Measurements from ENCODE around the gene SPRR2B. TPM values are rescaled to one million over a fixed set of nuclear protein-coding genes. Genes with fewer than 3 reads are reported as not detected.
"Not testable (repeated sequence)": the region's sequence is repeated elsewhere in the genome, so short reads cannot be mapped to it uniquely, and the experiment has no call there.

The SPRR2B gene
- not detected in 2 replicates for total RNA-seq (2014; rRNA removed; shearing (Covaris generic))
- polyA plus RNA-seq (2015; cell fraction: cytosol; rRNA removed) = not detected in 2 replicates
- polyA plus RNA-seq (2015; cell fraction: nucleus; rRNA removed) = not detected in 2 replicates

DNA sequence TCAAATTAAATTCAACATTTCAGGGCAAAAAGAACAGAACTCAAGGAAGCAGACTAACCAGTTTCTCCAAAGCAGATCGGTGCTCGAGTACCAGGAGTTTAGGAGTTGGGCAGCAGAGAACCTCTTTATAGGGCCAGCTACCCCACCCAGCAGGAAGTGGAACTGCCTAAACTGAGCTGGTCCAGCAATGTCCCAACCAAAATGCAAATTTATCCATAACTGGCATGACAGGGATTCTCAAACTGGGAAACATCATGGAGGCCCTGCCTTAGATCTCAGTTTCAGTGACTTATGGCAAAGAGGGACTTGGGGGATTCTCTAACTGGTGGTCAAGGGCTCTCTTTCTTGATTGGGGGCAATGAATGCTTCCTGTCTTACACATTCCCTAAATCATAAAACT lies at the start of gene SPRR2B:
TSS of gene SPRR2B (minus strand) at position 101 of the 400 bp plus-strand sequence. CDS start 772 bp downstream, outside the sequence.
- in situ Hi-C loops (cut with HindIII; ENCODE audit: low pct_unique_long_range_greater_than_20kb, low sequenced_read_pairs) = no loop called here
- no peak for DNase-seq (ENCODE audit: low read depth, low spot score)

- in situ Hi-C loops (cut with HindIII; ENCODE audit: low pct_unique_long_range_greater_than_20kb, low sequenced_read_pairs) = no loop called here
- no peak for DNase-seq (ENCODE audit: low read depth, low spot score)
Measured at GRCh38 chr1:153120945-153121344, 49.5 kb upstream of the SPRR2B start.

DNA sequence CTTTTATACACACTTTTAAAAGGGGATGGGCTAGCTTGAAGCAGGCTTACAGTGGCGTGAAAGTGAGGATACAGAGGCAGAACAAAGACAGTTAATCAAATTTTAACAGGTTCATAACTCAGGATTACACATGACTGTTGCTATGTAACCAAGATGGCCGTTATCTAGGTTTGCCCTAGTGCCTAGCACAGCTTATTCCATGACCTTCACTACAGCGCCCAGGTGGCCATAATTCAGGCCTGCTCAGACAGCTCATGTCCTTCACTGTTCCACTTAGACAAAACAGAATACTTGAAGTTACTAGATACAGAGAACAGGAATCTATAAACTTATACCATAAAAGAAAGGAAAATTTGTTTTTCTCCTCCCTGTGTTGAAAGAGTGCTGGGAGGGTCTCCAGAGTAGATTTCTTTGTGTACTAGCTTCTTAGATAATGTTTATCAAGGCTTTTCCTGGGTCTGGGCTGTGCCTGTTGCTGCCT lies 48.1 kb upstream of the SPRR2B start:
- peak; percentile 52 for DNase-seq (ENCODE audit: low read depth, low spot score)
- in situ Hi-C loops (cut with HindIII; ENCODE audit: low pct_unique_long_range_greater_than_20kb, low sequenced_read_pairs) = no loop called here

DNA sequence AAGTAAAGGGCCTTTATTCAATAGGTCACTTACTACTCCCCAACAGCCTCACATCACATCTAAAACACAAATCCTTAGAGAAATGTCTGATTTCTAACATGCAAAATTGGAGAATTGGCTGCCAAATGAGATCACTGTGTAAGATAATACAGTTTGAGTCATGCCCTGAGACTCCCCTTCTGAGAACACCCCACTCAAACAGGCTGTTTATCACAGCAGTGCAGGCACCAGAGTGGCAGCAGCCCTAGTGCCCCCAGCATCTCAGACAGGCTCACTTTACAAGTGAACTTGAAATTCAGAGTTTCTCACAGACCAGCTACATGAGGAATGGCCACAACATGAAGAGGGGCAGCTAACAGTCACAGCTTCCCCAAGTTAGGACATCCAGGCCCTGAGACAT lies 43.9 kb upstream of the SPRR2B start:
- DNase-seq (ENCODE audit: low read depth, low spot score); in situ Hi-C loops (cut with HindIII; ENCODE audit: low pct_unique_long_range_greater_than_20kb, low sequenced_read_pairs): not testable (repeated sequence)

DNA sequence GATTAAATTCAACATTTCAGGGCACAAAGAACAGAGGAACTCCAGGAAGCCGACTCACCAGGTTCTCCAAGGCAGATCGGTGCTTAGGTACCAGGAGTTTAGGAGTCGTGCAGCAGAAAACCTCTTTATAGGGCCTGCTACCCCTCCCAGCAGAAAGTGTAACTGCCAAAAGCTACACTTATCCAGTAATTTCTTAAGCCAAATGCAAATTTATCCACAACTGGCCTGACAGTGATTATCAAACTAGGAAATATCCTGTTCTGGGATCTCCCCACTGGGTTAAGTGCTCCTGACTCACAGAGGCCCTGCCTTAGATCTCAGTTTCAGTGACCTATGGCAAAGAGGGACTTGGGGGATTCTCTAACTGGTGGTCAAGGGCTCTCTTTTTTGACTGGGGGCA lies 42.0 kb upstream of the SPRR2B start, which contains the start of gene SPRR2F:
TSS of gene SPRR2F (minus strand) at position 101 of the 400 bp plus-strand sequence. CDS start 783 bp downstream, outside the sequence.
- in situ Hi-C loops (cut with HindIII; ENCODE audit: low pct_unique_long_range_greater_than_20kb, low sequenced_read_pairs) = no loop called here
- DNase-seq (ENCODE audit: low read depth, low spot score) = no peak

DNA sequence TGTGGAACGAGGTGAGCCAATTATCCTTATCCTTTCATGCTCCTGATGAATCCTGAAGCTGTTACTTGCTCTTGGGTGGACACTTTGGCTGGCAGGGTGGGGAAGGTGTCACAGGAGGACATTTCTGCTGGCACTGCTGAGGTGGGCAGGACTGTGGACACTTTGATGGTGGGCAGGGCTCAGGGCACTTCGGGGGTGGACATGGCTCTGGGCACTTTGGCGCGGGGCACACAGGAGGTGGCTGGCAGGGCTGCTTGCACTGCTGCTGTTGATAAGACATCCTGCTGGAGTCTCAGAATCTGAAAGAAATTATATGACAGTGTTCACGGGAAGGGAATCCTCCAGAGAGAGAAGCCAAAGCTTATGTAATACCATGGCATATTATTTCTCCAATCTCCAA lies 41.0 kb upstream of the SPRR2B start:
- DNase-seq (ENCODE audit: low read depth, low spot score); in situ Hi-C loops (cut with HindIII; ENCODE audit: low pct_unique_long_range_greater_than_20kb, low sequenced_read_pairs): not testable (repeated sequence)

DNA sequence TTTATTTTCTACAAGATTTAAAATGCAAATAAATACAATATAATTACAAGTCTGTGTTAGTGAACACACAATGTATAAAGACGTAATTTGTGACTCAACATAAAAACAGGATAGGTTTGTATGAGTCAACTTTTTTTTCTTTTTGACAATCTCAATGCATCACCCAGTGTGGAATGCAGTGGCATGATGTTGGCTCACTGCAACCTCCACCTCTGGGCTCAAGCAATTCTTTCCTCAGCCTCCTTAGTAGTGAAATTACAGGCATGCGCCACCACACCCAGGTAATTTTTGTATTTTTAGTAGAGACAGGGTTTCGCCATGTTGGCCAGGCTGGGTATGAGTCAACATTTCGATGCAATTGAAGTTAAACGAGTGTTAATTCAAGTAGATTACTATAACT lies 28.8 kb upstream of the SPRR2B start:
- DNase-seq (ENCODE audit: low read depth, low spot score) = no peak
- in situ Hi-C loops (cut with HindIII; ENCODE audit: low pct_unique_long_range_greater_than_20kb, low sequenced_read_pairs) = no loop called here

- in situ Hi-C loops (cut with HindIII; ENCODE audit: low pct_unique_long_range_greater_than_20kb, low sequenced_read_pairs) = no loop called here
- no peak for DNase-seq (ENCODE audit: low read depth, low spot score)
Measured at GRCh38 chr1:153099461-153100045, 28.1 kb upstream of the SPRR2B start.

- no peak for DNase-seq (ENCODE audit: low read depth, low spot score)
- in situ Hi-C loops (cut with HindIII; ENCODE audit: low pct_unique_long_range_greater_than_20kb, low sequenced_read_pairs) = no loop called here
Measured at GRCh38 chr1:153095764-153096163, 24.4 kb upstream of the SPRR2B start.

GRCh38 chr1:153094426-153094825 lies 23.0 kb upstream of the SPRR2B start, which contains the start of gene SPRR2E:
Gene SPRR2E, minus strand, starts transcription at chr1:153094526. Its CDS starts 775 bp downstream, at chr1:153093751.
- DNase-seq (ENCODE audit: low read depth, low spot score) = no peak
- in situ Hi-C loops (cut with HindIII; ENCODE audit: low pct_unique_long_range_greater_than_20kb, low sequenced_read_pairs) = no loop called here

- no peak for DNase-seq (ENCODE audit: low read depth, low spot score)
- in situ Hi-C loops (cut with HindIII; ENCODE audit: low pct_unique_long_range_greater_than_20kb, low sequenced_read_pairs) = no loop called here
Measured at GRCh38 chr1:153087652-153088051, 16.2 kb upstream of the SPRR2B start.

DNA sequence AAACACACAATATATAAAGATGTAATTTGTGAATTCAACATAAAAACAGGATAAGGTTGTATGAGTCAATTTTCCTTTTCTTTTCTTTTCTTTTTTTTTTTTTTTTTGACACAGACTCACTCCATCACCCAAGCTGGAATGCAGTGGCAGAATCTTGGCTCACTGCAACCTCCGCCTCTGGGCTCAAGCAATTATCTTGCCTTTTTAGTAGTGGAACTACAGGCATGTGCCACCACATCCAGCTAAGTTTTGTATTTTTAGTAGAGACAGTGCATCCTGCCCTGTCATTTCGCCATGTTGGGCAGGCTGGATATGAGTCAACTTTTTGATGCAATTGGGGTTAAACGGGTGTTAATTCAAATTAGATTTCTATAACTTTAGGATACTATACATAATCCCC lies 10.3 kb upstream of the SPRR2B start:
- no peak for DNase-seq (ENCODE audit: low read depth, low spot score)
- in situ Hi-C loops (cut with HindIII; ENCODE audit: low pct_unique_long_range_greater_than_20kb, low sequenced_read_pairs) = no loop called here

DNA sequence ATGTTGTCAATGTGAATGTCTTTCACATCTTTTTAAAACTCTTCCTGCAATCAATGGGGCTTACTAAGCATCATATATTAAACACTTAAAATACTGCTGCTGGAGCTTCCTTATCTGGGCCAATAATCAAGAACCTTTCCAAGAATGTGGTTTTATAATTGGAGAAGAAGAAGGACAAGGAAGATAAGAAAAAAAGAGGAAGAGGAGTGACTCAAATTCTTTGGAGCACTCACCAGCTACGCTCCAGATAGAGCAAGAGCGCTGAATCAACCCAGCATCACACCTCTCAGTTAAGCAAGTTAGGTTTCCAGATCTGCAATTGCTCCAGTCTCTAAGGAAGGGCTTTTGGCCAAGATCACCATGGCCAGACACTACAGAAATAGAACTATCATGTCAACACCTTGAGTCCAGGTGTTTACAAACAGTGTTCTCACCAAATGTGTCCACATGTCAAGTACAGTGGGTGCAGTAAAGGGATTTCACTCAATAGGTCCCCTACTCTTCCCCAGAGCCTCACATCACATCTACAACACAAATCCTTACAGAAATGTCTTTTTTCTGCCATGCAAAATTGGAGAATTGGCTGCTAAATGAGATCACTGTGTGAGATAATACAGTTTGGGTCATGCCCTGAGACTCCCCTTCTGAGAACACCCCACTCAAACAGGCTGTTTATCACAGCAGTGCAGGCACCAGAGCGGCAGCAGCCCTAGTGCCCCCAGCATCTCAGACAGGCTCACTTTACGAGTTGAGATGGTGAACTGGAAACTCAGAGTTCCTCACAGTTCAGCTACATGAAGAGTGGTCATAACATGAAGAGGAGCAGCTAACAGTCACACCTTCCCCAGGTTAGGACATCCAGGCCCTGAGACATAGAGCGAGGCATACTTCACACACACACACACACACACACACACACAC lies 1.7 kb upstream of the SPRR2B start:
- no peak for DNase-seq (ENCODE audit: low read depth, low spot score)
- in situ Hi-C loops (cut with HindIII; ENCODE audit: low pct_unique_long_range_greater_than_20kb, low sequenced_read_pairs) = no loop called here

DNA sequence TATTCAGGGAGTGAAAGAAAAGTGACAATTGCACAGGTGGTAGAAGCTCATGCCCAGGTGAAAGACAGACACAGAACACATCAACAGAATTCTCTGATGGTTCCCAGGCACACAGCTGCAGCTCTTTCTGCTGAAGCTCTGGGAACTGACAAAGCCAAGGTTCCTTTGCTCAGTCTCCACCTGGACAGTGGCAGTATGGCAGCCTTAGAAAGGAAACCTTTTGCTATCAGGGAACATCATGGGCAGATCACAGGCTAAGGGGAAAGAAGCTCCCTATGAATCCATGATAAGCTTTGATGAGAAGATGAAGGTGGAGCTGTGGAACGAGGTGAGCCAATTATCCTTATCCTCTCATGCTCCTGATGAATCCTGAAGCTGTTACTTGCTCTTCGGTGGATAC lies 1.2 kb downstream of the SPRR2B start:
- peak; percentile 3 for DNase-seq (ENCODE audit: low read depth, low spot score)
- in situ Hi-C loops (cut with HindIII; ENCODE audit: low pct_unique_long_range_greater_than_20kb, low sequenced_read_pairs) = no loop called here

GRCh38 chr1:153058826-153059784 lies 12.3 kb downstream of the SPRR2B start:
- DNase-seq (ENCODE audit: low read depth, low spot score) = no peak
- in situ Hi-C loops (cut with HindIII; ENCODE audit: low pct_unique_long_range_greater_than_20kb, low sequenced_read_pairs) = no loop called here

GRCh38 chr1:153058154-153058553 lies 13.3 kb downstream of the SPRR2B start:
- peak; percentile 35 for DNase-seq (ENCODE audit: low read depth, low spot score)
- in situ Hi-C loops (cut with HindIII; ENCODE audit: low pct_unique_long_range_greater_than_20kb, low sequenced_read_pairs) = no loop called here

DNA sequence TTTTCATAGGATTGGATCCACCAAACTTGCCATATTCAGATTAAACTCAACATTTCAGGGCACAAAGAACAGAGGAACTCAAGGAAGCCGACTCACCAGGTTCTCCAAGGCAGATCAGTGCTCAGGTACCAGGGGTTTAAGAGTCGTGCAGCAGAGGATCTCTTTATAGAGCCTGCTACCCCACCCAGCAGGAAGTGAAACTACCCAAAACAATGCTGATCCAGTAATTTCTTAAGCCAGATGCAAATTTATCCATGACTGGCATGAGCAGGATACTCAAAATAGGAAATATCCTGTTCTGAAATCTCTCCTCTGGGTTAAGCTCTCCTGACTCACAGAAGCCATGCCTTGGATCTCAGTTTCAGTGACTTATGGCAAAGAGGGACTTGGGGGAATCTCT lies 14.0 kb downstream of the SPRR2B start, which contains the start of gene SPRR2A:
TSS of gene SPRR2A (minus strand) at position 138 of the 400 bp plus-strand sequence. CDS start 777 bp downstream, outside the sequence.
- in situ Hi-C loops (cut with HindIII; ENCODE audit: low pct_unique_long_range_greater_than_20kb, low sequenced_read_pairs) = no loop called here

More for the DNA sequence above, 14.0 kb downstream of the SPRR2B start, which contains the start of gene SPRR2A:
- no peak for DNase-seq (ENCODE audit: low read depth, low spot score)

Data from SK-MEL-5 (cell line).